Loucy (cell line): ENCODE measurements around the gene CORO2B.

Source experiments
- EZH2phosphoT487 ChIP-seq: fragments of 200-600 bp; IDR thresholded peaks from 2 replicates; pipeline ENCODE4 v1.6.1; 2018; ENCODE audit warnings: antibody characterized with exemption, mild to moderate bottlenecking, moderate library complexity, borderline replicate concordance
- TF ChIP-seq, protein P1 (sequence below): fragments of 200-600 bp; sonication (generic); conservative IDR thresholded peaks from 2 replicates; pipeline ENCODE4 v1.5.1; 2014; ENCODE audit warnings: mild to moderate bottlenecking, antibody characterized with exemption, low read length

DNA sequence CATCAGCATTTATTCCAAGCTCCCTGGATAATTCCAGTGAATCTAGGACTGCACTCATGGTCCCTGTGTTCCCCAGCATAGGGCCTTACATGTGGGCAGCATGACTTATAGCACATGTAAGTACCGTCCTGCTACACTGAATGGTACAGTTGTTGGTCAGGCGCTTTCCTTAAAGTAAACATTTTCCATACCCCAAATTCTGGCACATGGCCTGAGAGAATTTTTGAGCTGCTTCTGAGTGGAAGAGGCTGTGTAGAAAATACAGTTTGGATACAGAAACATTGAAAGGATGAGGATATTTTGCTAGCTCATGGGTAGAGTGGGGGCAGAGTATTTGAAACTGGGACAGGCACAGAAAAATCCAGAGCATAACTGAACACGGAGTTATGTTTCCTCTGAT, 27.6 kb downstream of the CORO2B start:
- TF ChIP-seq, protein P1, sequence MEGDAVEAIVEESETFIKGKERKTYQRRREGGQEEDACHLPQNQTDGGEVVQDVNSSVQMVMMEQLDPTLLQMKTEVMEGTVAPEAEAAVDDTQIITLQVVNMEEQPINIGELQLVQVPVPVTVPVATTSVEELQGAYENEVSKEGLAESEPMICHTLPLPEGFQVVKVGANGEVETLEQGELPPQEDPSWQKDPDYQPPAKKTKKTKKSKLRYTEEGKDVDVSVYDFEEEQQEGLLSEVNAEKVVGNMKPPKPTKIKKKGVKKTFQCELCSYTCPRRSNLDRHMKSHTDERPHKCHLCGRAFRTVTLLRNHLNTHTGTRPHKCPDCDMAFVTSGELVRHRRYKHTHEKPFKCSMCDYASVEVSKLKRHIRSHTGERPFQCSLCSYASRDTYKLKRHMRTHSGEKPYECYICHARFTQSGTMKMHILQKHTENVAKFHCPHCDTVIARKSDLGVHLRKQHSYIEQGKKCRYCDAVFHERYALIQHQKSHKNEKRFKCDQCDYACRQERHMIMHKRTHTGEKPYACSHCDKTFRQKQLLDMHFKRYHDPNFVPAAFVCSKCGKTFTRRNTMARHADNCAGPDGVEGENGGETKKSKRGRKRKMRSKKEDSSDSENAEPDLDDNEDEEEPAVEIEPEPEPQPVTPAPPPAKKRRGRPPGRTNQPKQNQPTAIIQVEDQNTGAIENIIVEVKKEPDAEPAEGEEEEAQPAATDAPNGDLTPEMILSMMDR: no peak
- no peak for TF ChIP-seq EZH2phosphoT487
